NCI-H2196 (cell line): ENCODE data around the gene PRKAG3.
A peak's percentile ranks its signal among the peaks of the same experiment; 100 is the strongest.
"Not testable (repeated sequence)": the region's sequence is repeated elsewhere in the genome, so short reads cannot be mapped to it uniquely, and the experiment has no call there.

Experiments
- DNase-seq: peaks from one replicate; lab custom pipeline; 2025; ENCODE audit not compliant: unreplicated experiment; lab: John Stamatoyannopoulos, UW

The PRKAG3 gene

DNA sequence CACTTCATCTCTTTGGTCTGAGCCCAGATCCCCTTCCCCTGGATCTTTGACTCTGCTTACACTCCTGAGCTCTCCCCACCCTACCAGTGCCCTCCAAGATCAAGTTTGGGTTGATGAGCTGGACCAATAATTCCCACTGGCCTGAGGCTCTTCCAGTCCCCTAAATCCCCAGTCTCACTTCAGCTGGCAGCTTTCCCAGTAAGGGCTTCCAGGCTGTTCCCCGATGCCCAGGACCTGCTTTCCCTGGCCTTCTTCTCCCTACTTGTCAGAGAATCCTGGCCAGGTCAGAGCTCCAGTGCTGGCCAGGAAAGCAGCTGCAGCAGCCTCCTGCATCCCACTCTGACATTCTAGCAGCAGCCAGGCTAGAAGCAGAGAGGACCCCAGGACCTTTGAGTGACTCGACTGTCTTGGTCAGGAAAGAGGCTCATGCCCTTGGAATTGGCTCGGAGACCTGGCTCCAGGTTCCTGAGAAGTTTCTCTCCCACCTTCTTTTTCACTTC lies 31.5 kb upstream of the PRKAG3 start:
- DNase-seq: no peak

DNA sequence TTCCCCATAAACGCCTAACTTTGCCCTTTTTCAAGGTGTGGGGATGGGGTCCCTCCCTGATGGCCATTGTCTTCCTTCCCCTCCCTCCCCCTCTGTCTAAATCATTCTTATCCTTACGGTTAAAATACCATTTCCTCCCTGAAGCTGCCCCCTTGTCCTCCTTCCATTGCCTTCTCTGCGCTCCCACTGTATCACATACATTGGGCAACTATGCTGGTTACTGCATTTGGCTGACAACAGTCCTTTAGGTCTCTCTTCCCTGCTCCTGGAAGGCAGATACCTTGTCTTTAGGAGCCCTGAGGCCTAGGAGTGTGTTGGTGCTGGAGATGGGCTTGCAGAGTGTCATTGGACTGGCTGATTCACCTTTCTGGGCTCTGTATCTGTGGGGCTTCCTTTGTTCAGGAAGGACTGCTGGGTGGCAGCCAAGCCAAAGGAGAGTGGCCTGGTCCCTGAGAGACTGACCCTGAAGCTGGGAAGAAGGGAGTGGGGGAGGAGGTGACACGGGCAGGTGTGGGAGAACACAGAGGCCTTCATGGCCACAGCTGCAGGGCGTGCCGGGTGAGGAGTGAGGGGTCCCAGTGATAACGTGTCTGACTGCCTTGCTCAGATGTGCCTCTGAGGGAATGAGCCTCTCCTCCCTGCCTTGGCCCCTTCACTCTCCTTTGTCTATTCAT lies 30.2 kb upstream of the PRKAG3 start:
- DNase-seq: no peak

DNA sequence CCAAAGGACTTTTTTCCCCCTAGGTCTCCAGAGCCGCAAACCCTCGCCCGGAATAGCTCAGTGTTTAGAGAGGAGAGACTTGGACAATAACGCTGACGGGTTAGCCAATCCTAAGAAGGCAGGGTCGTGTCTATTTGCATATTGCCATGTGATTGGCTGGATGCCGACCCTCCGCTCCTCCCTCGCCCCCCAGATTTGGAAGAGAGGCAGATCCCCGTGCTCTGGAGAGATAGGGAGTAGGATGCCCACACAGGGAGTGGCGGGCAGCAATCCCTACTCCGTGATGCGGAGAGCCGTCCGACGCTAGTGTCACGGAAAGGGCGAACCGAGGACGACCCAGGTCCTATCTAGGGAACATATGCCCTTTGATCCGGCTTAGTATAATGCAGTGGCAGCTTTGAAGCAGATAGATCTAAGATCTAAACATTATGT lies 29.4 kb upstream of the PRKAG3 start:
- peak; percentile 55 for DNase-seq

DNA sequence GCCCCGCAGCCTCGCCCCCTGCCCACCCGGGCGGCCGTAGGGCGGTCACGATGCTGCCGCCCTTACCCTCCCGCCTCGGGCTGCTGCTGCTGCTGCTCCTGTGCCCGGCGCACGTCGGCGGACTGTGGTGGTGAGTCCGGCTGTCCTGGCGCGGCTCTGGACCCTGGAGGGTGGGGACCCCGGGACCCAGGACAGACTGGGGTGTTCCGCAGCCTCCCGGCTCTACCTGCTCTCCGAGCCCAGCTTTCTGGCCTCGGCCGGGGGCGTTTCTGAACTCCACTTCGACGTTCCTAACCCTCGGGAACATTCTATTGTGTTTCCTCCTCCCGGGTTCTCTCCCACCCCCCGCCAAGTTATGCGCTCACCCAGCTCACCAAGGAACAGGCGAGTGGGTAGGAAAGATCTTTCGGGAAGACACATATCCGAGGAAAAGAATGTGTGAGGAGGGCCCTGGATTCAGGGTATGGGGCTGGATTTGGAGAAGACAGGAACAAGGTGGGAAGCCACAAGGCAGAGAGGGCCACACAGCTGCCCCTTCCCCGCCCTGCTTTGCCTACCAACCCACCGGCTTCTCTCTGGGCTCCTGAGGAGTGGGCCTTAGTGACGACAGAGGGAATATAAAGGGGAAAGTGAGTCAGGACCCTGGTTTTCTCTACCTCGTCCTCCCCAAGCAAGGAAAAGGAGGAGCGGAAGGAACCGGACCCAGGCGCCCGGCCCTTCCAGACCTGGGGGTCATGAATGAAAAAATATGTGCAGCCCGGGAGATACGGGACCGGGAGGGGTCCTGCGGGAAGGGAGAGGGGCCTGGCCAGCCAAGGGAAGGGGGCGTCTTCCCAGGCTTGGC lies 28.6 kb upstream of the PRKAG3 start:
- DNase-seq: no peak

DNA sequence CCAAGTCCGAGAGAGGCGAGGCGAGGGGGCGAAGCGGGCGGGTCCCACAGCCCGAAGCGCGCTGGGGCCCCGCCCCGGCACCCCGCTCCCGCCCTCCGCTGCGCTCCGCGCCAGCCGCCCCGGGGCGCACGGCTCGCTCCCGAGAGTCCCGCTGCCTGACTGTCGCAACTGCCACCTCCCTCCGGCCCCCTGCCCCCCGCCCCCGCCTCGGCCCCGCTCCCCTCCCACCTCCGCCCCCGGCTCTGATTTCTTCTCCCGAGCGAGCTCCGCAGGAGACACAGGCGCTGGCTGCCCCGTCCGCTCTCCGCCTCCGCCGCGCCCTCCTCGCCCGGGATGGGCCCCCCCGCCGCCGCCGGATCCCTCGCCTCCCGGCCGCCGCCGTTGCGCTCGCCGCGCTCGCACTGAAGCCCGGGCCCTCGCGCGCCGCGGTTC lies 28.0 kb upstream of the PRKAG3 start, which contains the start of gene WNT6:
WNT6 (plus strand) TSS at position 250 of the 432 bp plus-strand sequence. CDS start 233 bp downstream, outside the sequence.
- no peak for DNase-seq

GRCh38 chr2:218858671-218859555 lies 27.3 kb upstream of the PRKAG3 start:
- no peak for DNase-seq

- no peak for DNase-seq
Measured at GRCh38 chr2:218858138-218858445, 26.5 kb upstream of the PRKAG3 start.

- DNase-seq: no peak
Measured at GRCh38 chr2:218857371-218858137, 26.0 kb upstream of the PRKAG3 start.

GRCh38 chr2:218856896-218857243 lies 25.3 kb upstream of the PRKAG3 start:
- no peak for DNase-seq

DNA sequence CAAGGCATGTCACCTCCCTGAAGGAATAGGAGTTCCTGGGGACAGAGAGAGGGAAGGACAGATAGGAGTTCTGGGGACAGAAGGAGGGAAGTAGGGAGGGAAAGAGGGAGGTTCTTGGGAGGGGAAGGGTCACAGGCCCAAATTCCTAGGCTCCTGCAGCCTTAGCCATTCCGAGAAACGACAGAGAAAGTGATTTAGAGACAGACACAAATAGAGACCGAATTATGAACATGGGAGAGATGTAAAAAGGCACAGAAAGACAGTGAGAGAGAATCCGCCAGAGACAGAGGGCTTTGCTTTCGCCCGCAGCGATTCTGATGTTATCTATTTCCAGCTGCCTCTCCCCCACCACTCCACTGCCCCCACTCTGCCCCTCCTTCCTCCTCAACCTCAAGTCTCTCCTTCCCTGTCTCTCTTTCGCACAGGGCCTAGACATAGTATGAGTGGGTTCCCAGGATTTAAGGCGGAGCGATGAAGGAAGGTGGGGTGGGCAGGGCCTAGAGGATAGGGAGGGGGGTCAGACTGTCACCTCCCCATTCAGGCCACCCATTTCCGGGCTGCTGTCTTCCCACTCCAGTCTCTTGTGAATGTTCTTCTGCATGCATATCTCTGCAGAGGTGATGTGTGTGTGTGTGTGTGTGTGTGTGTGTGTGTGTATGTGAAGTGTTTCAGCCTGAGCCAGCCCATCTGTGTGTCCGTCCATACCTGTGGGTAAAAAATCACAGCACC lies 24.7 kb upstream of the PRKAG3 start:
- DNase-seq: no peak

DNA sequence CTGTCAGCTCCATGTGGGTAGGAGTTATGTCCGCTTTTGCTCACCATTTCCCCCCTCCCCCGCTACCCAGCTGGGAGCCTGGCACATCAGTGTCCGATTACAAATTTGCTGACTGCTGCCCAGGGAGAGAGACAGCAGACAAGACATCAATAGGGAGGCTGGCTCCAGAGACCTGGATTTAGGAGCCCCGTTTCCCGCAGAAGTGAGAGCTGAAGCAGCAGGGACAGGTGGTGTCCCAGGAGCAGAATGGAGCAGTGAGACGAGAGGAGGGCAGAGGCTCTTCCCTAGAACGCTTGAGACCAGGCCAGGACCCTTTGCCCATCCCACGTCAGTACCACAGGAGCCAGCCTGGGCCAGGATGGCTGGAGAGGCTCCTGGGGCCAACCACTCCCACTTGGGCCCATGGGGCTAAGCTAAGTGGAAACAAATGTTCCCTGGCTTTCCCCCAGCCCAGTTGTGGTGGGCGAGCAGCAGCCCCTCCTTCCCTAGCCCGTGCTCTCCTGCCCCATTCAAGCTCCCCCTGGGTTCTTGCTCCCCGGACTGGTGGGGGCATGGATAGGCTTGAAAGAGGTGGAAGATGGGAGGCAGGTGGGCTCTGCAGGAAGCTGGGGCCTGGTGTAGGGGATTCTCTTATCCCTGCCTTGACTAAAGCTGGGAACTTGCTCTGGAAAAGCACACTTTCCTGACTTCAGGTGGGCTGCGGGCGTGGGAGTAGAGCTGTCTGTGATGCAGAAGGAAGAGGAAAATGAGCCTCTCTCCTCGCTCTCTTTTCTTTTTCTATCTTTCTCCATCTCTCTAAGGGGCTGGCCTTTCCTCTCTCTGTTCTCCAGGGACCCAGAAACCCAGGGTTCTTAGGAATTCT lies 23.9 kb upstream of the PRKAG3 start:
- no peak for DNase-seq

DNA sequence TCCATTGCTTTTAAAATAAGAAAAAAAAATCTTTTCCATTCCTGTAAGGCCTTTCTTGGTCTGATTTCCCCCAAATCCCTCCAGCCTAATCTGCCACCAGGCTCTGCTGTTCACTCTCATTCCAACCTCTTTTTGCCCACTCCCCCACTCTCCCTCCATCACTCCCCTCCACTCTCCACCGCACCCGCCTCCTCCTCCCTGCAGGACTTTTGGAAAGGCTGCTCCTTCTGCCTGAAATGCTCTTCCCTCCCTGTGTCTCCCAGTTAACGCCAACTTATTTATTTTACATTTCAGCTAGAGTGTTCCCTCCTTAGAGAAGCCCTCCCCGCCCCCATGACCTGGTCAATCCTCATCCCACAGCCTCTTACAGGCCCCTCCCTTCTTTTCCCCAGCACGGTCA lies 23.3 kb upstream of the PRKAG3 start:
- DNase-seq: no peak

- no peak for DNase-seq
Measured at GRCh38 chr2:218853766-218854165, 22.2 kb upstream of the PRKAG3 start.

DNA sequence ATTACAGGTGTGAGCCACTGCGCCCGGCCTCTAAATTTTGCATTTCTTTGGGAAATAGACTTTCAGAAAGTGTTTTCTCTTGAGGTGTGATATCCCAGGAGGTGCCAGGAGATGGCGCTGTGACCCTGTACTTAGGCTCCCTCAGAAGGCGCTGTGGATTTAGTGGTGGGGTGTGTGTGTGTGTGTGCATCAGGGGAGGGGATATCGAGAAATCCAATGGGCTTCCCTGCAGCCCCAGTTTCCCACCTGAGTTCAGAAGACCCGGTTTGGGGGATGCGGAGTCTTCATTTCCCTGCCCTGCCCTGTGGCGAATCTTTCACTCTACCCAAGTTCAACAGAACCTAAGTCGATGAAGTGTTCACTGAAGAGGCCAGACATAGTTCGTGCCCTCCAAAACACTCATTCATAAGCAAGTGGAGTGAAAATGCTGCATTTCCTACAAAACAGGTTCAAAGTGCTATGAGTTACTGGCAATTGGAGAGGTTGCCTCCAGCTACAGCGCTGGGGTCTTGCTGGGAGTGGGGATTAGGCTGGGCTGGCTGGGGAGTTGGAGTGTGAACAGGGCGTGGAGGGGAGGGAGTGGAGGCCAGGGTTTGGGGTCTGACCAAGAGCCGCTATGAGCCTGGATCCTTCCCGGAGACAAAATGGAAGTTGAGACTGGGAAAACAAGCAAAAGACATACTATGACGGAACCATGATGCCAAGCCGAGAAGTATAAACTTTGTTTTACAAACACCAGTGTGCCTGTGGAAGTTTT lies 21.5 kb upstream of the PRKAG3 start:
- peak; percentile 68 for DNase-seq

DNA sequence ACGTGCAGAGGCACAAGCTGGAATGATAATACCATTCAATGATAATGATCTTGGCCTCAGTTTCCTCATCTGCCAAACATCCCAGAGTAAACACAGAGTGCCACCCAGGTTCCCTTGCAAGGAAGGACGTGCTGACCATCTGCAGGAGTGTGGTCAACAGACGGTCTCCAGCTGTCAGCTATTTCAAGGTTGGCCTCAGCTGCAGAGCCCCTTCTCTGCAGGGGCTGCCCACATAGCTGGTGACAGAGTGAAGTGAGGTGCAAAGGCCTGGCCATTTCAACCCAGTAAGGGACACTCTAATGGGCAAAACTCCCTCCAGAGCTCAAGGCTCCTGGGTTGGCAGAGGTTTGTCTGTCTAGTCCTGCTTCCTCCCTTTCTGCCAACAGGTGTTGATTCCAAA lies 19.7 kb upstream of the PRKAG3 start:
- no peak for DNase-seq

DNA sequence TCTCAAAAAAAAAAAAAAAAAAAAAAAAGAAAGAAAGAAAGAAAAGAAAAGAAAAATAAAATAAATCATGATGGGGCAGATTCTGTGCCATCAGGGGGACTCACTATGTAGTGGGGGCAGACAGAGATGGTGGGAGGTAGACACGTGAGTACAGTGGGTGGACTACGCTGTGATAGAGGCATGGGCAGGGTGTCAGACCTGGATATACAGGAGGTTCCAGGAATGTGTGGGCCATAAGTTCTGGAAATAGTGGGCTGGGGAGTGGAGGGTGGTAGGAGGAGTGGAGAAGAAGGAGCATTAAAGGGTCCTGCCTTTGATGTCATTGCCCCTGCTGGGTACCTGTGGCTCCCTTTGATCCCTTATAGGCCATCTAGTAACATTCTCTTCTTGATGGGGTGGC lies 19.2 kb upstream of the PRKAG3 start:
- DNase-seq: no peak

DNA sequence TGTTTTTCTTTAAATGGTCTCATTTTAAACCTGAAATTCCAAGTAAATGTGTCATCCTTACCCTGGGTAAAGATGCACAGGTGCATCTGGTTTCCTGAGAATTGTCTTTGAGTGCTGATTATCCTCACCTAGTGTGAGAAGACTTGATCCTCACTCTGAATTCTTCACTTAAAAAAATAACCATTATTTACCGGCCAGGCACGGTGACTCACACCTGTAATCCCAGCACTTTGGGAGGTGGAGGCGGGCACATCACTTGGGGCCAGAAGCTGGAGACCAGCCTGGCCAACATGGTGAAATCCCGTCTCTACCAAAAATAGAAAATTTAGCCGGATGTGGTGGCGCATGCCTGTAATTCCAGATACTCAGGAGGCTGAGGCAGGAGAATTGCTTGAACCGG lies 18.1 kb upstream of the PRKAG3 start:
- no peak for DNase-seq

GRCh38 chr2:218846963-218847362 lies 15.4 kb upstream of the PRKAG3 start:
- not testable (repeated sequence) for DNase-seq
